GM12864 (cell line): ENCODE results near the gene SNX1.

Experiments used
- DNase-seq: peaks from one replicate; pipeline ENCODE4 v3.0.0-alpha.2; 2011; ENCODE audit warnings: low read depth
- H3K4me3 ChIP-seq: 2 replicates; pipeline ENCODE4 v1.5.1; 2011; ENCODE audit warnings: mild to moderate bottlenecking, low read depth, low read length, control low read depth
- TF ChIP-seq, protein P1 (sequence below): IDR thresholded peaks from 2 replicates; pipeline ENCODE4 v1.5.1; 2011; ENCODE audit warnings: low read depth, mild to moderate bottlenecking, moderate library complexity, low read length, control low read depth, inconsistent platforms; ENCODE audit errors: missing control alignments

Gene SNX1, protein sequence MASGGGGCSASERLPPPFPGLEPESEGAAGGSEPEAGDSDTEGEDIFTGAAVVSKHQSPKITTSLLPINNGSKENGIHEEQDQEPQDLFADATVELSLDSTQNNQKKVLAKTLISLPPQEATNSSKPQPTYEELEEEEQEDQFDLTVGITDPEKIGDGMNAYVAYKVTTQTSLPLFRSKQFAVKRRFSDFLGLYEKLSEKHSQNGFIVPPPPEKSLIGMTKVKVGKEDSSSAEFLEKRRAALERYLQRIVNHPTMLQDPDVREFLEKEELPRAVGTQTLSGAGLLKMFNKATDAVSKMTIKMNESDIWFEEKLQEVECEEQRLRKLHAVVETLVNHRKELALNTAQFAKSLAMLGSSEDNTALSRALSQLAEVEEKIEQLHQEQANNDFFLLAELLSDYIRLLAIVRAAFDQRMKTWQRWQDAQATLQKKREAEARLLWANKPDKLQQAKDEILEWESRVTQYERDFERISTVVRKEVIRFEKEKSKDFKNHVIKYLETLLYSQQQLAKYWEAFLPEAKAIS

DNA sequence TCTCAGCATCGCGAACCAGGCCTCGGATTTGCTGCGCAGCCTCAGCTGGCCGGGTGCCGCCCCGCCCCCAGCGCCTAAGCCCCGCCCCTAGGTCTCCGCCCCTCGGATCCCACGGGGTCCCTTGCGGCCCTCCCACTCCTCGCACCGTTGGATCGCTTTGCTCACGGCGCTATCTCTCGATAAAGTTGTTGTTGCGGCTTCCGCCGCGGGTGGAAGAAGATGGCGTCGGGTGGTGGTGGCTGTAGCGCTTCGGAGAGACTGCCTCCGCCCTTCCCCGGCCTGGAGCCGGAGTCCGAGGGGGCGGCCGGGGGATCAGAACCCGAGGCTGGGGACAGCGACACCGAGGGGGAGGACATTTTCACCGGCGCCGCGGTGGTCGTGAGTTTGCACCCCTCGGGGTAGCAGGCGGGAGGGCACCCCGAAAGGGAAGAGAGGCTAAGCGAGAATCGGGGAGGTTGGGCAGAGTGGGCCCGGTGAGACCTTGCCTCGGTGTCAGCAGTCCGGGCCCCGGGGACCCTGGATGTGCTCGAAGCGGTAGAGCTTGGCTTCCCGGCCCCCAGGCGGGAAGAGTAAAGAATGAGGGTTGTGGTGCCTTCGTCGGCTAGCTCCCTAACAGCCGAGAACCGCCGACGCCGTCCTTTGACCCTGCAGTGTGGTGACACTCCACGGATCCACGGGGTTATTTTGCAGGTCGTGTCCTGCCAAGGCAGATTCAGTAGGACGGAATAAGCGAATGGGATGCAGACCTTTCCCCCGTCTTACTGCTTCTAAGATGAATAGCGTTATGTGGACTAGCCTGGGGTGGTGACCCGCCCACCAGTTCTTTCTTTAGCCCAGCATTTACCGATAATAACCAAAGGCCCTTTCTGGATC lies at the start of gene SNX1:
SNX1 (plus strand) TSS at position 188 of the 873 bp plus-strand sequence; CDS start at position 220, 32 bp downstream.
- peak; percentile 83 for DNase-seq
- H3K4me3 ChIP-seq, result peak within 1 kb of the TSS; percentile 71
- TF ChIP-seq, protein P1, sequence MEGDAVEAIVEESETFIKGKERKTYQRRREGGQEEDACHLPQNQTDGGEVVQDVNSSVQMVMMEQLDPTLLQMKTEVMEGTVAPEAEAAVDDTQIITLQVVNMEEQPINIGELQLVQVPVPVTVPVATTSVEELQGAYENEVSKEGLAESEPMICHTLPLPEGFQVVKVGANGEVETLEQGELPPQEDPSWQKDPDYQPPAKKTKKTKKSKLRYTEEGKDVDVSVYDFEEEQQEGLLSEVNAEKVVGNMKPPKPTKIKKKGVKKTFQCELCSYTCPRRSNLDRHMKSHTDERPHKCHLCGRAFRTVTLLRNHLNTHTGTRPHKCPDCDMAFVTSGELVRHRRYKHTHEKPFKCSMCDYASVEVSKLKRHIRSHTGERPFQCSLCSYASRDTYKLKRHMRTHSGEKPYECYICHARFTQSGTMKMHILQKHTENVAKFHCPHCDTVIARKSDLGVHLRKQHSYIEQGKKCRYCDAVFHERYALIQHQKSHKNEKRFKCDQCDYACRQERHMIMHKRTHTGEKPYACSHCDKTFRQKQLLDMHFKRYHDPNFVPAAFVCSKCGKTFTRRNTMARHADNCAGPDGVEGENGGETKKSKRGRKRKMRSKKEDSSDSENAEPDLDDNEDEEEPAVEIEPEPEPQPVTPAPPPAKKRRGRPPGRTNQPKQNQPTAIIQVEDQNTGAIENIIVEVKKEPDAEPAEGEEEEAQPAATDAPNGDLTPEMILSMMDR, result no peak

DNA sequence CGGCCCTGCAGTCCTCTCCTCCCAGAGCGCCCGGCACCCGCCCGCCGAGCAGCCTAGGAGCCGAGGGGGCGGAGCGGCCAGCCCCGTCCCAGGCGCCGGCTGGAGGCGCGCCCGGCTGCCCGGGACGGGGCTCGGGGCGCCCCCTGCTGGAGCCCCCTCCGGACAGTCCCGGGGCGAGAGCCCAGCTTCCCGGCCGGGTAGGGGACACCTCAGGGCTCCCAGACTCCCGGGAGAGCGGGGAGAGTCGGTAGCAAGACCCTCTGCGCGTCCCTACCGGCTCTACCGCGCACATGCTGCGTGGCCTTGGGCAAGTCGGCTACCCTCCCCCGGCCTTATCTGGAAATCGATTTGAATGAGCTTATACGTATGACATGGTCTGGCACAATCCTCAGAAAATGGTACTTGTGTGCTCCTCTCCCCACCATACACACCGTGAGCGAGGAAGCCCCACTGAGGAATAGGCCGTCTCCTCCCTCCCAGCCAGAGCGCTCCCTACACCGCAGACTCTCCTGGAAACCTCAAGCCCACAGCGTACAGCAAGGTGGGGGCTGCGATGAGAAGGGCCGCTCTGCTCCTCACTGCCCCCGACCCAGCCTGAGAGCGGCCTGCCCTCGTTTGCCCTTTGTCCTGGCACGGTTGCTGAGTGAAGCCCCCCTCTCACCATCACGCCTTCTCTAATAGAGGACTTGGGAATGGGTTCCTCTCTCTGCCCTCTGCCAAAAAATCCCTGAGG lies 49.2 kb upstream of the SNX1 start, which contains the start of gene DAPK2:
DAPK2 (minus strand) TSS at position 65 of the 733 bp plus-strand sequence. CDS start 6,224 bp downstream, outside the sequence.
- peak within 1 kb of the TSS; percentile 61 for H3K4me3 ChIP-seq
- DNase-seq, result no peak
- TF ChIP-seq, protein P1, result peak; percentile 74

DNA sequence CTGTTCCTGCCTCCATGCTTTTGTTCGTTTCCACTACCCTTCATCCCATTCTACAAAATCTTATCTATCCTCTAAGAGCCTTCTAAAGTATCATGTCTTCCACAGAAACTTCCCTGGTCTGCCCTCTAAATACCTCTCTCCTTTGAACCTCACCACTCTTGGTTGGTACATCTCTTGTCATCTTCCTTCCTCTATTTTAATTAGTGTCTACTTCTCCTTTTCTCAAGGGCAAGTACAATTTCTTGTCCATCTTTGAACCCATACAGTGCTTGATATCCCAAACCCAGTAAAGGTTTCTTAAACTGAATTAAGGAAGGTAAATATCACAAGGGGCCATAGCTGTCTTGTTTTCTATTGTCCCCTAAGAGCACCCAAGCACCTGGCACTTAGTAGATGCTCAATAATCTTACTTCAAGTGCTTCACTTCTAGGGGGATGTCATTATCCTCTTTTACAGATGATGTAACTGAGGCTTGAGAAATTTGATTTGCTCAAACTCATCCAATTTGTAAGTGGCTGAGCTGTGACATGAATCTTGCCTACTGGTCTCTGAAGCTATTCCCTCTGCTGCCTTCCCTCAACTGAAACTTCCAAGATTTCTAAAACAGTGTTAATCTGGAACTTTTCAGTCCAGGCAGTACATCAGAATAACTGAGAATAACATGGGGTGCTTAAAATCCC lies 46.9 kb upstream of the SNX1 start:
- H3K4me3 ChIP-seq, result no peak overlapping the region
- TF ChIP-seq, protein P1, result no peak
- no peak for DNase-seq

GRCh38 chr15:64050281-64051092 lies 45.3 kb upstream of the SNX1 start:
- DNase-seq, result no peak
- TF ChIP-seq, protein P1, result no peak
- H3K4me3 ChIP-seq, result no peak overlapping the region

- TF ChIP-seq, protein P1, result no peak
- DNase-seq, result no peak
- no peak overlapping the region for H3K4me3 ChIP-seq
Observed at GRCh38 chr15:64051093-64051402, 44.7 kb upstream of the SNX1 start.
